Adipose tissue (tissue), 3 donors: ENCODE results near the gene SCN1A. TPM values are rescaled to one million over a fixed set of nuclear protein-coding genes. Genes with fewer than 3 reads are reported as not detected.
A peak's percentile ranks its signal among the peaks of the same experiment; 100 is the strongest.
"Not testable (repeated sequence)": the region's sequence is repeated elsewhere in the genome, so short reads cannot be mapped to it uniquely, and the experiment has no call there.

ENCODE experiments used
- H3K27ac ChIP-seq: one replicate; pipeline ENCODE4 v1.5.1; 2013; ENCODE audit warnings: low read depth, low read length
- WGBS, 3 donors: extraction: QIAGEN DNeasy Blood & Tissue Kit; methylation state at CpG; one replicate each; pipeline ENCODE4 v1.1.7; 2013; 5-methylcytosine and 5-hydroxymethylcytosine counted together
- polyA plus RNA-seq, 3 donors: library from polyadenylated mRNA; stranded (reverse); fragments of 200-250 nt; gene quantifications; one replicate each; pipeline ENCODE4 v1.2.3, GENCODE V29; 2013
- donor health status: healthy with polysubstance abuse.
- donor health status: Bipolar disorder and iron deficiency.
- donor health status: healthy.

The SCN1A gene
- polyA plus RNA-seq, 3 donors = under 0.01 to 0.01 TPM; not detected in 1

DNA sequence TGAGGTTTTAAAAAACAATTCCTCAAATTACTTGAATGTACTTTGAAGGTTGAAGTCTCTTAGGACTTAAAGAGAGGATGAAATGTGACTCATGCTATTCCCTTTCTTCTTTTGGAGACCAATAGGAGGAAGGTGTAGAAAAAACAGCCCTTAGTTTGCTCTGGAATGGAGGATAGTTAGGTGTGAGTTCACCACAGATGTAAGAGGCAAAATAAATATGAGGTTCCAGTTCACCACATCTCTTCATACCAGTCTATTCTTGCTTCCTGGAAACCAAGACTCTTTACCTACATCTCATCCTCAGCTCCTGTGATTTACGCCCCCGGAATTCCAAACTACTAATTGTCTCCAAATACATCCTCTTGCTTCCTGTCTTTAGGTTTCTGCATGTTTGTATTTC lies 96.8 kb downstream of the SCN1A start:
- WGBS, 3 donors = 75 to 94% (median 81%) methylated on average over 2 of the region's 2 CpGs
- no peak overlapping the region for H3K27ac ChIP-seq

DNA sequence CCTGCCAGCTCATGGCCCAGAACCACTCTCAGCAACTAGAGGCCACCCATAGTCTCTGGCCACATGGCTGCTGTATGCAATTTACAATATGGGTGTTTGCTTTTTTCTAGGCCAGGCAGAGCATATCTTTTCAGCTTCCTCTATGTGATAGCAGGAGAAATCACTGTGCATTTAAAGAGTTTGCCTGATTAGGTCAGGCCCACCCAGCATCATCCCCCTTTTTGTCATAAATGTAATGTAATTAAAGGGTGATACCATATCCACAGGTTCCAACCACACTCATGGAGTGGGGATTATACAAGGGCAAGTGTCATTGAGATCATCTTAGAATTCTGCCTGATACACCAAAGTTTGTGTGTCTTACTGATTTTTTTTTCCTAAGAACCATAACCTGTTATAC lies 102.5 kb downstream of the SCN1A start:
- no peak overlapping the region for H3K27ac ChIP-seq

DNA sequence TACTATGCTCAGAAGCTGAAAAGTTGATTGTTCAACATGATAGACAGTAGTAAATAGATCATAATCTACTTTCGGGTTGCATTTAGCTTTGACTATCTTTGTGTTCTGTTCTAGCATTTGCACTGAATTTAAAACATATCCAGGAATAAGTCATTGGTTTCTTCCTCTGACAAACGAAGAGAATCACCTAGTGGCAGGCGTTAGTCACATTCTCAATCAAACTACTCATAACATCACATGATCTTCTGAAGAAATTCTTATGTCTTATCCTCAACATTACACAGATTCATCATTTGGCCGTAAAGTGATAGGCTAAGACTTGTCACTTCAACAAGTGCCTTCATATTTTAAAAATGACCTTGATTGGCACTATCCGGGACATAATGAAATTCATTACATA lies 110.6 kb downstream of the SCN1A start:
- no peak overlapping the region for H3K27ac ChIP-seq
- 71 to 86% (median 79%) methylated on average over 5 of the region's 5 CpGs for WGBS, 3 donors

DNA sequence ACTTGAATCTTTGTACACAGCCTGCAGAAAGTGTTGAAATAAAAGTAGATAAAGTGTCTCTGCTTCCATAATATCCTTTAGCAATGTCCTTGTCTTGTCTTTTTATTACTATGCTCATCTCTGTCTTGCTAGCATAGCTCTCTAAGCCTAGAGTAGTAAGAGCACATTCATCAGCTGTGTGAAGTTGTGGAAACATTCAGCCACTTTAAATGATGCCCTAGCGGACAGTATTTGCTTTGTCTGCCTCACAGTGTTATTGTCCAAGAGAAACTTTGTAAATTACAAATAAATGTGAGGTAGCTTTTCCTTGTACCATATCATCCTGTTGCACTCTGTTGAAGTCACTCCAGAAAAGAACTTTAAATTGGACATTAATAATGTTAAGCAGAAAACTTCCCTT lies 113.9 kb downstream of the SCN1A start:
- 71 to 80% (median 72%) methylated on average over 1 of the region's 1 CpG for WGBS, 3 donors
- H3K27ac ChIP-seq = no peak overlapping the region

DNA sequence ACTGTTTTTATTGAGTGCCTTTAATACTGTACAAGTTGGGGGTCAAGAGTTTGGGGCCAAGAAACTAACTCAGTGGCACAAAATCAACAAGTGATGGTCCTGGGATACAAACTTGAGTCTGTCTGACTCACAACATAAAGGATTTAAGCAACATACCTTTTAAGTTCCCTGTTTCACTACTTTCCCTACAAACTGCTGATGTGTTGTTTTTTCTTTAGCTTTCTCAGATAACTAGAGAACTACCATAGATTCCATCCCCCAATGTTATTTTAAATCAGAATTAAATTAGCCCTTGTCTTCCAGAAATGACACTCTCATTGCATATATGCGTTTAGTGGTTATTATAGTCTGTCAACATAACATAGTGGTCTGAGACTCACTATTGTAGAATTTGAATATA lies 116.2 kb downstream of the SCN1A start:
- H3K27ac ChIP-seq = no peak overlapping the region
- WGBS, 3 donors = 85 to 89% (median 86%) methylated on average over 1 of the region's 1 CpG

DNA sequence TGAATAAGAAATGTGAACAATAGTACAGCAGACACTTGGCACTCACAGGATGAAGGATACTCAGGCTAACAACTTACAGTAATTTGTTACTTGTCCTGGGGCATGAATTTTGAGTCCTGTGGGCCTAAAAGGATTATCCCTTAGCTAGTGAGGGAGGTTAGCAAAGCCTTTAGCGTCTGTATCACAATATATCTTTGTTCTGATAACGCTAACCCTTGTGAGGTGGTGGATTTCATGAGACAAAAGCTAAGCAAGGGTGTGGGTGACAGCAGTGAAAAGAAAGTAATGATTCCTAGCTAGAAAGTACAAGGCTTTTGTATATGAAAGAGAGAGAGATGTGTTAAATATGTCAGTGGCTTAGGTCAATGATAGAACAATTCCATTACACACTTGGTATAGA lies 127.4 kb downstream of the SCN1A start:
- WGBS, 3 donors = 63 to 79% (median 77%) methylated on average over 2 of the region's 2 CpGs
- no peak overlapping the region for H3K27ac ChIP-seq

DNA sequence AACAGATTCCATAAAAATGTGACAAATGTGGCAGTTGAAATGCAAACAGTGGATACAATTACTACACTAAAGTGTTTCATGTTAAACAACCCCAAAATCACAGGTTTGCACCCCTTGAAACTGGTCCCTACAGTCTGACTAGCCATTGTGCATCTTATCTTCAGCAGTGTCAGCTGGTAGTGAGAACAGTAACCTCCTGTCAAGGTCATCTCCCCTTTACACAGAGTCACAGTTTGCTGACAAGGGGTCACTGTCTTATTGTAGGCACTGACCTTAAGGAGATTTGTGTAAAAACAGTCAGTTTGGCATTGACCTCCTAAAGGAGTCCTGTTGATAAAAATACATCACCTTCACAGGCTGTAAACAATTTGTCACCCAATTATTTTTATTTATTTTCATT lies 137.0 kb downstream of the SCN1A start:
- no peak overlapping the region for H3K27ac ChIP-seq

DNA sequence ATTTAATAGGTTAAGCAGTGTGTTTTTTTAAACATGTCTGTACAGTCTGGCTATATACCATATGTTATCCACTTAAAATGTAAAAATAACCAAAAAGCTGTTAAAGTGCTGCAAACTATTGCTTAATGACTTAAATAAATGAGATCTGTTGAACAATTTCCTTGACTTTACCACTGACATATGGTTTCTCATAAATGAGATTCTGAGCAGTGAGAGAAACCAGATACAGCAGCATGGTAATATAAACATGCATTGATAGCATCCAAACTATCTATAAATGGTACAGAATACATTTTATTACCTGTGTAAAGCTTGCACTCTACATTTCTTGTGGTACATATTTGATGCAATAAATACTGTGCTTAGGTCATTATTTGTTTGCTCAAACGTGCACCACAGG lies 138.0 kb downstream of the SCN1A start:
- H3K27ac ChIP-seq = no peak overlapping the region
- WGBS, 3 donors = 30 to 37% (median 35%) methylated on average over 1 of the region's 1 CpG

DNA sequence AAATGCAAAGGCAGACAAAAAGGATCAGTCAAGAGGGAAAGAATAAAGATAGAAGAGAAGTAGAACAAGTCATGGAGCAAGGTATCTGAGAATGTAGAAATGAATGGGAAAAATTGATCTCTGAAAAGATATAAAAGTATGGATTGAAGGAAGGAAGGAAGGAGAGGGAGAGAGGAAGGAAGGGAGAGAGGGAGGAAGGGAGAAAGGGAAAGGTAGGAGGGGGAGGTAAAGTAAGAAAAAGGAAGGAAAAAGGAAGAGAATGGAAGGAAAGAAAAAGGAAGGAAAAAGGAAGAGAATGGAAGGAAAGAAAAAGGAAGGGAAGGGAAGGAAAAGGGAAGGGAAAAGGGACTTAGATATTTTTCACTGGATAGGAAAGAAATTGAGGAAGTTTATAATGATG lies 142.7 kb downstream of the SCN1A start:
- H3K27ac ChIP-seq = no peak overlapping the region

DNA sequence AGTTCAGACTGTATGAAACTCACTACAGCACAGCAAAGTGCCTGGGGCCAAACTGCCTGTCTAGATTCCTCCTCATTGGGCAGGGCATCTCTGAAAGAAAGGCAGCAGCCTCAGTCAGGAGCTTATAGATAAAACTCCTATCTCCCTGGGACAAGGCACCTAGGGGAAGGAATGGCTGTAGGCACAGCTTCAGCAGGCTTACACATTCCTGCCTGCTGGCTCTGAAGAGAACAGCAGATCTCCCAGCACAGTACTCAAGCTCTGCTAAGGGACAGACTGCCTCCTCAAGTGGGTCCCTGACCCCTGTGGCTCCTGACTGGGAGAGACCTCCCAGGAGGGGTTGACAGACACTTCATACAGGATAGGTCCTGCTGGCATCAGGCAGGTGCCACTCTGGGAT lies 155.7 kb downstream of the SCN1A start:
- H3K27ac ChIP-seq = not testable (repeated sequence)

DNA sequence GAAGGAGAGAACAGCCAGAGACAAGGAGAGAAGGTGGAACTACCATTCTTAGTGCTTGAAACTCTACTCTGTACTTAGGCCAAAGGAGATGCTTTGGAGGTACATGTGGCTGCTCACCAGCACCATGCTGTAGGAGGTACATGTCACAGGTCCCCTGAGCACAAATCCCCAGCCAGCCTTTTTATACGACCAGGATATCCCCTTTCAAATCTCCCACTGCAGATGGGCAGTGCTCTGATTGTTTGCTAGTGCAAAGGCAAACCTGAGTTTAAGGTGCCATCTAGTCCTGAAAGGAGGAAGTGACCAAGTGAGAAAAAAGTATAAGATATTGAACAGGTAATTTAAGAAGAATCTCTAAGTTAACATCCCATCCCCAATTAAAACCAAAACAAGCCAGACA lies 157.2 kb downstream of the SCN1A start:
- WGBS, 3 donors = 5 to 21% (median 14%) methylated on average over 1 of the region's 1 CpG
- no peak overlapping the region for H3K27ac ChIP-seq

DNA sequence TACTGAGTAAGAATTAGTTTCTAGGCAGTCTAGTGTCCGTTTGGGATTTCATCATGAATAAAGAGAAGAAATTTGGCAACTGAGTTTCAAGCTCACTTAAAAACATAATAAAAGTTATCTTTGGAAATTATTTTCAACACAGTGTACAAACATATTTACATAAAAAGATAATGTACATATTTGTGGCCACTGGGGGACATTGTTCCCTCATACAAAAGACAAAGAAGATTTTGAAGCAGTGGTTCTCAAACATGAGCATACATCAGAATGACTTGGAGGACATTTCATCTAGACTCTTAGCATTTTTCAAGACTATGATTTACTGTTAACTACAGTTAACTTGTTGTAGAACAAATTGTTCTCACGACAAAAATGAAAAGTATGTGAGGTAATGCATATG lies 158.6 kb downstream of the SCN1A start:
- WGBS, 3 donors = 59 to 66% (median 65%) methylated on average over 2 of the region's 2 CpGs
- no peak overlapping the region for H3K27ac ChIP-seq

DNA sequence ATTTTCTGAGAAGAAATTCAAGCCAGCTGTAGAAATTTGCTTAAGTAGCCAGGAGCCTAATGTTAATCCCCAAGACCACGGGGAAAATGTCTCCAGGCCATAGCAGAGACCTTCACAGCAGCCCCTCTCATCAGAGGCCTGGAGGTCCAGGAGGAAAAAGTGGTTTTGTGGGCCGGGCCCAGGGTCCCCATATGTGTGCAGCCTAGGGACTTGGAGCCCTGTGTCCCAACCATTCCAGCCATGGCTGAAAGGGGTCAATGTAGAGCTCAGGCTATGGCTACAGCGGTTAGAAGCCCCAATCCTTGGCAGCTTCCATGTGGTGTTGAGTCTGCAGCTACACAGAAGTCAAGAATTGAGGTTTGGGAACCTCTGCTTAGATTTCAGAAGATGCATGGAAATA lies 160.1 kb downstream of the SCN1A start:
- H3K27ac ChIP-seq = no peak overlapping the region
- WGBS, 3 donors = 86 to 88% (median 88%) methylated on average over 3 of the region's 3 CpGs

DNA sequence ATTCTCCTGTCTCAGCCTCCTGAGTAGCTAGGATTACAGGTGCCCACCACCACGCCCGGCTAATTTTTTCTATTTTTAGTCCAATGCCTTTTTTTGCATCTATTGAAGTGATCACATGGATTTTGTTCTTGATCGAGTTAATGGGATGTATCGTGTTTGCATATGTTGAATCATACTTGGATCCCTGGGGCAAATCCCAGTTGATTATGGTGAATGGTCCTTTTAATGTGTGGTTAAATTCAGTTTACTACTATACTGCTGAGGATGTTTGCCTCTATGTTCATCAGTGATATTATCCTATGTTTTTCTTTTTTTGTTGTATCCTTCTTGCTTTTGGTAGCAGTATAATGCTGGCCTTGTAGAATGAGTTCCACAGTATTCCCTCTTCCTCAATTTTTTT lies 166.0 kb downstream of the SCN1A start:
- H3K27ac ChIP-seq = no peak overlapping the region
- 89 to 95% (median 94%) methylated on average over 4 of the region's 4 CpGs for WGBS, 3 donors

DNA sequence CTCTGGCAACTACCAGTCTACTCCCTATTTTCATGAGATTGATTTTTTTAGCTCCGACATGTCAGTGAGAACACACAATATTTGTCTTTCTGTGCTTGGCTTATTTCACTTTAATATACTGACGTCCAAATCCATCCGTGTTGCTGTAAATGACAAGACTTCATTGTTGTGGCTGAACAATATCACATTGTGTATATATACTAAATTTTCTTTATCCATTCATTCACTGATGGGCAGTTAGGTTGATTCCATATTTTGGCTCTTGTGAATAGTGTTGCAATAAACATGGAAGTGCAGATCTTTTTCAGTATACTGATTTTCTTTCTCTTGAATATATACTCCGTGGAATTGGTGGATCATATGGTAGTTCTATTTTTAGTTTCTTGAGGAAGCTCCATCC lies 168.4 kb downstream of the SCN1A start:
- H3K27ac ChIP-seq = no peak overlapping the region
- WGBS, 3 donors = 45 to 89% (median 82%) methylated on average over 4 of the region's 4 CpGs

DNA sequence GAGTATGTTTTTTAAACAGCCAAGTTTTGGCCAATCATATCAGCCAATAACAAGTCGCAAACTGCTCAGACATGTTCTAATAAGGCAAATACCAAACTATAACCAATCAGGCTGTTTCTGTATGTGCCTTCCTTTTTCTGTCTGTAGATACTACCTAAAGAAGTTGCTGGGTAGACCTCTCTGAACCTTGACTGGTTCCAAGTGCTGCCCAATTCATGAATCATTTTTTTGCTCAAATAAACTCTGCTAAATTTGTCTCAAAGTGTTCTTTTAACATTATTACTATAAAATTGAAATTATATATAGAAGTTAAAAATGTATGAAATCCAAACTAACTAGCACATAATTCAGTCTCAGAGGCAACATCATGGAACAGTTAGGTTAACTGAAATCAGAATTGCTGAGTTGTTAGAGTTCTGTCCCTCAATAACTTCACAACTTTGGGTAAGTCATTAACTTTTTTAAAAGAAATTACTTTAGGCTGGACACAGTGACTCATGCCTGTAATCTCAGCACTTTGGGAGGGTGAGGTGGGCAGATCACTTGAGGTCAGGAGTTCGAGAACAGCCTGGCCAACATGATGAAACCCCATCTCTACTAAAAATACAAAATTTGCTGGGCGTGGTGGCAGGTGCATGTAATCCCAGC lies 169.4 kb downstream of the SCN1A start:
- WGBS, 3 donors = 87 to 94% (median 90%) methylated on average over 3 of the region's 3 CpGs

DNA sequence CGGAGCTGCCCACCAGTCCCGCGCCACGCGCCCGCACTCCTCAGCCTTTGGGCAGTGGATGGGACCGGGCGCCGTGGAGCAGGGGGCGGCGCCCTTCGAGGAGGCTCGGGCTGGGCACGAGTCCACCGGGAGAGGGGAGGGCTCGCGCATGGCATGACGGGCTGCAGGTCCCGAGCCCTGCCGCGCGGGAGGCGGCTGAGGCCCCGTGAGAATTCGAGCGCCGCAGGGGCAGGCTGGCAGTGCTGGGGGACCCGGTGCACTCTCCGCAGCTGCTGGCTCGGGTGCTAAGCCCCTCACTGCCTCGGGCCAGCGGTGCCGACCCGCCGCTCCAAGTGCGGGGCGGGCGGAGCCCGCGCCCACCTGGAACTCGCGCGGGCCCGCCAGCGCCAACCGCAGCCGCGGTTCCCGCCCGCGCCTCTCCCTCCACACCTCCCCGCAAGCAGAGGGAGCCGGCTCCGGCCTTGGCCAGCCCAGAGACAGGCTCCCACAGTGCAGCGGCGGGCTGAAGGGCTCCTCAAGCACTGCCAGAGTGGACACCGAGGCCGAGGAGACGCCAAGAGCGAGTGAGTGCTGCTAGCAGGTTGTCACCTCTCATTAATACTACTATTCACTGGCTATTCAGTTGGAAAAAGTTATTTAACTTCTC lies 170.7 kb downstream of the SCN1A start:
- WGBS, 3 donors = 83 to 91% (median 91%) methylated on average over 50 to 60 of the region's 60 CpGs
- H3K27ac ChIP-seq = no peak overlapping the region

More for the DNA sequence above, 169.4 kb downstream of the SCN1A start:
- no peak overlapping the region for H3K27ac ChIP-seq

DNA sequence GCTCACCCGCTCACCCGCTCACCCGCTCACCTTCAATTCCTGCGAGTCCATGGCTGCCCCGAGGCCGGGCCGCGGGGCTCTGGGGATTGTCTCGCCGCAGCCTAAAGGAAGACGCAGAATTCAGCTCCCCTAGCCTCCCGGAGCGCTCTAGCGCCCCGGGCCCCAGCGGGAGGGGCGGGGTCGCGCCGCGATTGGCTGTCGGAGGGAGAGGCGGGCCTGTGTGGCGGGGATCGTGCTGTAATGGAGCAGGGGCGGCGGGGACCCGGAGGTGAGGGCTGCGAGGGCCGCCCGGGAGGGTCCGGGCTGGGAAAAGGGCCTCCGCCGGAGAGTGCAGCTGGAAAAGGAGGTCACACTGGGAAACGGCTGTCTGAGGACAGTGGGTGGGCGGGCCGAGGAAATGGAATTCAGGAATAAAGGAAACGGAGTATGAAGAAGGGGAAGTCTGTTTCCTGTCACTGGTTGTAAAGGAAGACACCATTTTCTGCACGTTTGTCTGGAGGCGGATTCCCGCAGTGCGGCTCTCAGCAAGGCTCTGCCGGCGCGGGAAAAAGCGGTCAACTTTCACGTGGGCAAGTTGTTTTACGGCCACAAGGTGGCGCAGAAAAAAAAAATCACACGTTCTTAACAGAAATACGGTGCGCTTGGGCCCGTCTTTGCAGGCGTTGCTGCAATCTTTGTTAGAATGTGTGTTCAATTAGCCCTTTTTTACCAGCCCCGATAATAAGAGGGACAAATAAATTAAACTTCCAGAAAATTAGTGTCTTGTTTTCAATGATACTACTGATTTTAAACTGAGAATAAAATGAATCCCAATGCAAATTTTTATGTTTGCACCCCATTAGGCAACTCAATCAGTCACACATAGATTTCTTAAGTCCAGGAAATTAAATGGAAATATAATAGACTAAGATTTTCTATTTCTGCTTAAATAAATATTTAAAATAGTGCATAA lies 173.9 kb downstream of the SCN1A start, which contains the start of gene TTC21B:
TSS of gene TTC21B (minus strand) at position 122 of the 952 bp plus-strand sequence. CDS start at position 51, 71 bp downstream.
- 0 to 1% (median 0%) methylated on average over 45 to 55 of the region's 55 CpGs for WGBS, 3 donors
- H3K27ac ChIP-seq = peak within 1 kb of the TSS; percentile 62

DNA sequence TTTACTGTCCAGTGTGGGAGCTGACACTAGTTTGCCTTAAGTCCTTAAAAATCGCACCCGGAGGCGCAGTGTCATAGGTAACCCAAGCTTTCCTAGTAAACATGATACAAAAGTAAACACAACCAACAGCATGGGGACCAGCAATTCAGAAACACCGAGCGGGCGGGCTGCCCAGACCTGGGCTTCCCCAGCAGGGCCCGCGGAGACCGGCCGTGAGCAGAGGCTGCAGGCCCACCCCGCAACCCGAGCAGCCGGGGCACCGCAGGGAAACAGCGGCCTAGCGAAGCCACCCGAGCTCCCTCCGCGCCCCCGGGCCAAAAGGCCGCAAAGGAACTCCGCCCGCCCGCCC lies 174.5 kb downstream of the SCN1A start:
- 0 to 1% (median 0%) methylated on average over 23 to 24 of the region's 24 CpGs for WGBS, 3 donors
- H3K27ac ChIP-seq = peak overlapping the region; percentile 62
